Colonic mucosa (tissue), 4 donors: ENCODE results near the gene FOXP1. TPM values are rescaled to one million over a fixed set of nuclear protein-coding genes. Genes with fewer than 3 reads are reported as not detected.

ENCODE experiments used
- DNase-seq: peaks from one replicate; pipeline ENCODE4 v3.0.0-alpha.2; 2020
- H3K27ac ChIP-seq: fragments of 200-600 bp; one replicate; pipeline ENCODE4 v1.8.0; 2021
- H3K27me3 ChIP-seq: fragments of 200-600 bp; one replicate; pipeline ENCODE4 v1.8.0; 2021
- H3K36me3 ChIP-seq: fragments of 200-600 bp; one replicate; pipeline ENCODE4 v1.8.0; 2021
- H3K4me1 ChIP-seq: fragments of 200-600 bp; one replicate; pipeline ENCODE4 v1.8.0; 2021; ENCODE audit warnings: mild to moderate bottlenecking
- H3K4me3 ChIP-seq: fragments of 200-600 bp; one replicate; pipeline ENCODE4 v1.8.0; 2021
- H3K9ac ChIP-seq, 2 donors: one replicate each; pipeline ENCODE4 v1.7.0; 2013; ENCODE audit warnings: control low read depth in 2 of 2, low read depth in 2 of 2, low read length in 2 of 2
- H3K9me3 ChIP-seq: fragments of 200-600 bp; one replicate; pipeline ENCODE4 v1.8.0; 2021
- CTCF ChIP-seq: fragments of 200-600 bp; IDR thresholded peaks from one replicate; pipeline ENCODE4 v1.8.0; 2022; ENCODE audit warnings: antibody characterized with exemption, mild to moderate bottlenecking
- intact Hi-C: fragments of 100-400 bp; cut with DNase I; formaldehyde crosslinking; loops from one replicate; pipeline ENCODE4 v1.14.1; 2022
- total RNA-seq, 2 donors: library from RNA; stranded (reverse); fragmentation: NEBNext Ultra II Directional in 1 of 2; extraction: Animal tissue kit (Norgen Biotek cat#: 25700) in 1 of 2; gene quantifications; one replicate each; pipeline ENCODE4 v1.2.1, GENCODE V29; 2021
- donor health status: healthy.
- donor health status: DM: no; HTN: no; CAD: no.
- donor health status: DM: no; HTN: no; CAD: no.

FOXP1 gene
- total RNA-seq, 2 donors from 2014 or later, result 127 to 128 TPM

DNA sequence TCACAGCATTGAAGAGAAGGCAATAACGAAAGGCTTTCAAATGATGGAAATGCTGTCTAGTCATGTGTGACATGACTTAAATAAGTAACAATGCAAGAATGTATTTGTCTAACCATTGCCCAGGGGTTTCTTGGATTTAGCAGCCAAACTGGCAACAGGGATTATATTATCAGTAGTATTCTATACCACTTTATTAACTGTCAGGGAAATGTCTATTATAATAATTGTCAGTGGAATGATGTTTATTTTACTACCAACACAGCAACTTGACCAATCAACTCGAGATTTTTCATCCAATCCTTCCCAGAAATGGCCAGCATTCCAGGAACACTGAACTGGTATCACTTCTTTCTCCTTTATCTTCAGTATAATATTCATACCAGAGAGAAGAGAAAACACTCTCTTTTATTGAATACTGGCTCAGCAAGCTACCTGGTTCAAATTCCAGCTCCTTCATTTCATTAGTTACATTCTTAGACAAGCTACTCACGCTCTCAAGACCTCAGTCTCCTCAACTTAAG, 66.2 kb downstream of the FOXP1 start:
- no peak for TF ChIP-seq CTCF
- Histone ChIP-seq H3K9ac (no peak overlapping the region), H3K9me3 (no peaks in the 10 kb centered on the region), H3K4me3 (no peak overlapping the region), H3K36me3 (no peaks in the 10 kb centered on the region), H3K27ac (no peak overlapping the region), H3K4me1 (no peaks in the 10 kb centered on the region), H3K27me3 (no peaks in the 10 kb centered on the region)
- intact Hi-C loops, result no loop called here
- DNase-seq, result no peak

DNA sequence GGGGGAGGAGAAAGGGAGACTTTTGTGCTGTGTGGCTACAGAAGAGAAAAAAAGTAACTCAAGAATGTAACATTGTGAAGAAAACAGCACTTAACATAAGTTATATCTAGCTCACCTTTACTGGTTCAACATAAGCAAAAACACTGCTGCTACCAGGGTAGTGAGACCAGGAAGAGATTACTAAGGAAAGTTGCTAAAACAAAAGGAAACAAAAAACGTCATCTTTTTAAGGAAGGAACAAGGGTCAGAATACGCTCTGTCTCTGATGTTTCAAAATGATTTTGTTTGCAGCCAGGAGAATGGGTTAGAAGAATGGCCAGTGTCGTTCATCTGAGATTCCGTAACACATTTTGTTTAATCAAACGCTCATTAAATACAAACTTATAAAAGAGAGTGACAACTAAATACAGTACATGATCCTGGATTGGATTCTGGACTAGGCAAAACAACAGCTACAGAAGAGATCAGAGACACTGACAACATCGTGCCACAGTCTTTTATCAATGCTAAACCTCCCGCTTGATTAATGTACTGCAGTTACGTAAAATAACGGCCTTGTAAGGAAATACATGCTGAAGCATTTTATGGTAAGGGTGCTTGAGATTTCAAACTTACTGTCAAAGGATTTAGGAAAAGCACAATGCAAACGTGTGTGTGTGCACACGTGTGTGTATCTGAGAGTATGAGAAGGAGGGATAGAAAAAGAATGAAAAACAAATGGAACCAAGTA, 67.7 kb downstream of the FOXP1 start:
- no peak overlapping the region for H3K4me3 ChIP-seq
- DNase-seq, result no peak
- peak overlapping the region; percentile 46 for H3K27ac ChIP-seq
- no peaks in the 10 kb centered on the region for H3K27me3 ChIP-seq
- no peaks in the 10 kb centered on the region for H3K36me3 ChIP-seq
- peak overlapping the region in 1 of 2 donors; percentile 47 for H3K9ac ChIP-seq
- intact Hi-C loops, result no loop called here
- no peaks in the 10 kb centered on the region for H3K9me3 ChIP-seq
- no peaks in the 10 kb centered on the region for H3K4me1 ChIP-seq
- no peak for TF ChIP-seq CTCF

DNA sequence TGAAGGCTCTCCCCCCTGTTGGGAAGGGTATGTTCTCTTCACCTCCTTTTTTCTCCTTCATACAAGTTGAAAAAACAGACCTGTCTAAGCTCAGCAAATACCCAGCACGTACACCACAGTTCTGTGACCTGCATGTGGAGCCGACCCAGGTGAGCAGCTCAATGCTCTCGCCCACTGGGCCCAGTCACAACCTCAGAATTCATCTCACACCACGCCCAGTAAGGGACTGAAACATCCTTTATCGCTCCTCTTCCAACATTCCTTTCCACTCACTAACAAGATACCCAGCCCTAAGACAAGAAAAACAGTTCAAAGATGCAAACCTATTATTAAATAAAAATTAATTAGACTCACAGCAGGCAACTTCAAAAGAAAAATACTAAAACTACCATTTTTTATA, 68.9 kb downstream of the FOXP1 start:
- Histone ChIP-seq H3K27me3 (no peaks in the 10 kb centered on the region), H3K36me3 (no peaks in the 10 kb centered on the region)
- intact Hi-C loops, result no loop called here

DNA sequence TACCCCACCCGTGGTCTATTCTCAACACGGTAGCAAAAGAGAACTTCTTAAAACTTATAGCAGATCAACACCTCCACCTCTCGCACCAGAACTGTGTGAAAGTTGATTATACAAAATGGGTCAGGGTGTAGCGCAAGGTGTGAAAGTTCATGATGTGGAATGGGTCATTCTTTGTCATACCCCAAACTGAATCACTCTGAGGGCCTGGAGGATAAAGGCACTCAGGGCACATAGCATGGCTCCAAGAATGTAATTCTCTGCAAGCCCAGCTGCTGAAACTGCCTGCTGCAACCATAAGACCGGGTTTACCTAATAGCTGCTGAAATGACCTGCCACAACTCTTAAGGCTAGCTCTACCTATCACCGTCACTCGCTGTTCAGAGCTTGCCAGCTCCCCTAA, 70.0 kb downstream of the FOXP1 start:
- H3K9ac ChIP-seq, result no peak overlapping the region
- no peaks in the 10 kb centered on the region for H3K4me1 ChIP-seq
- no peak for DNase-seq
- intact Hi-C loops, result no loop called here
- H3K9me3 ChIP-seq, result no peaks in the 10 kb centered on the region
- H3K4me3 ChIP-seq, result no peak overlapping the region
- H3K27me3 ChIP-seq, result no peaks in the 10 kb centered on the region
- H3K27ac ChIP-seq, result no peak overlapping the region
- H3K36me3 ChIP-seq, result no peaks in the 10 kb centered on the region
- TF ChIP-seq CTCF, result no peak

More for the DNA sequence above, 68.9 kb downstream of the FOXP1 start:
- H3K4me1 ChIP-seq, result no peaks in the 10 kb centered on the region
- no peak overlapping the region for H3K27ac ChIP-seq
- TF ChIP-seq CTCF, result no peak
- no peak for DNase-seq
- H3K9me3 ChIP-seq, result no peaks in the 10 kb centered on the region
- no peak overlapping the region for H3K4me3 ChIP-seq
- no peak overlapping the region for H3K9ac ChIP-seq

- Histone ChIP-seq H3K4me3 (no peak overlapping the region), H3K4me1 (no peaks in the 10 kb centered on the region), H3K27me3 (no peaks in the 10 kb centered on the region), H3K9ac (no peak overlapping the region), H3K27ac (no peak overlapping the region), H3K36me3 (no peaks in the 10 kb centered on the region), H3K9me3 (no peaks in the 10 kb centered on the region)
- no peak for DNase-seq
- intact Hi-C loops, result no loop called here
- no peak for TF ChIP-seq CTCF
Measured at GRCh38 chr3:71513081-71513480, 70.4 kb downstream of the FOXP1 start.
